Measurements from ENCODE around the gene CAB39L.

DNA sequence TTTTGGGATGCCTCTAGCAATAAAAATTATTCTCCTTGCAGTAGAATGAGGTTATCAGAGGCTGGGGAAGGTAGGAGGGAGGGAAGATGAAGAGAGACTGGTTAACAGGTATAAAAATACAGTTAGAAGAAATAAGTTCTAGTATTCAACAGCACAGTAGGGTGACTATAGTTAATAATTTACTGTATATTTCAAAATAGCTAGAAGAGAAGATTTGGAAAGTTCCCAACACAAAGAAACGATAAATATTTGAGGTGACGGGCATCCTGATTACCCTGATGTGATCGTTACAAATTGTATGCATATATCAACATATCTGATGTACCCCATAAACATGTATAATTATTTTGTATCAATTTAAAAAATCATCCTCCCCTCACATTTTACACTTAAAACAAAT lies 102.3 kb downstream of the CAB39L start:
- TF ChIP-seq REST (IDR thresholded peaks at IDR 0.05; ENCODE audit: low read depth) (no peak), CEBPB (IDR thresholded peaks at IDR 0.05) (no peak), RAD21 (IDR thresholded peaks at IDR 0.05; ENCODE audit: low read depth) (no peak), EP300 (IDR thresholded peaks at IDR 0.05; ENCODE audit: borderline replicate concordance) (no peak), FOXM1 (IDR thresholded peaks at IDR 0.05; ENCODE audit: borderline replicate concordance, low read depth) (no peak), CREB1 (IDR thresholded peaks at IDR 0.05; ENCODE audit: low read depth) (no peak), MAX (IDR thresholded peaks at IDR 0.05) (no peak)
- TF ChIP-seq, protein P1, sequence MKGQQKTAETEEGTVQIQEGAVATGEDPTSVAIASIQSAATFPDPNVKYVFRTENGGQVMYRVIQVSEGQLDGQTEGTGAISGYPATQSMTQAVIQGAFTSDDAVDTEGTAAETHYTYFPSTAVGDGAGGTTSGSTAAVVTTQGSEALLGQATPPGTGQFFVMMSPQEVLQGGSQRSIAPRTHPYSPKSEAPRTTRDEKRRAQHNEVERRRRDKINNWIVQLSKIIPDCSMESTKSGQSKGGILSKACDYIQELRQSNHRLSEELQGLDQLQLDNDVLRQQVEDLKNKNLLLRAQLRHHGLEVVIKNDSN (IDR thresholded peaks at IDR 0.05): no peak

Data from Ishikawa (cell line).